Tibial nerve (tissue), 4 donors: ENCODE results near the gene ZFP42. TPM values are rescaled to one million over a fixed set of nuclear protein-coding genes. Genes with fewer than 3 reads are reported as not detected.

ENCODE experiments used
- DNase-seq, 2 donors: peaks; one replicate each; pipeline ENCODE4 v3.0.0-alpha.2; 2019; ENCODE audit warnings: low spot score in 2 of 2
- H3K27ac ChIP-seq, 4 donors: fragments of 200-600 bp; sonication (generic) in 3 of 4; one replicate each; pipeline ENCODE4 v1.5.1; 2017 to 2019; ENCODE audit warnings: mild to moderate bottlenecking in 1 of 4
- H3K27me3 ChIP-seq, 2 donors: fragments of 200-600 bp; sonication (generic) in 1 of 2; one replicate each; pipeline versions ENCODE4 v1.5.1 to v1.6.0; 2017 to 2019
- H3K36me3 ChIP-seq, 3 donors: fragments of 200-600 bp; sonication (generic); one replicate each; pipeline ENCODE4 v1.5.1; 2018 to 2019
- H3K4me1 ChIP-seq, 4 donors: fragments of 200-600 bp; sonication (generic) in 3 of 4; one replicate each; pipeline ENCODE4 v1.5.1; 2017 to 2019
- H3K4me3 ChIP-seq, 4 donors: fragments of 200-600 bp; sonication (generic) in 3 of 4; one replicate each; pipeline ENCODE4 v1.5.1; 2017 to 2019; ENCODE audit warnings: mild to moderate bottlenecking in 1 of 4, moderate library complexity in 1 of 4
- H3K9me3 ChIP-seq, 4 donors: fragments of 200-600 bp; sonication (generic) in 3 of 4; one replicate each; pipeline ENCODE4 v1.5.1; 2017 to 2019
- CTCF ChIP-seq, 5 experiments: fragments of 200-600 bp in 3 of 5; fragments of 450-650 bp in 2 of 5; sonication (generic) in 3 of 5; IDR thresholded peaks; one replicate each; pipeline ENCODE4 v1.5.1; 2016 to 2019; ENCODE audit warnings: antibody characterized with exemption in 5 of 5, mild to moderate bottlenecking in 3 of 5, moderate library complexity in 2 of 5
- EP300 ChIP-seq, 2 donors: sonication (generic); formaldehyde crosslinking; IDR thresholded peaks; one replicate each; pipeline ENCODE4 v1.6.1; 2017; ENCODE audit warnings: antibody characterized with exemption in 2 of 2, mild to moderate bottlenecking in 1 of 2
- POLR2A ChIP-seq, 2 donors: fragments of 450-650 bp; IDR thresholded peaks; one replicate each; pipeline ENCODE4 v1.6.1; 2017; ENCODE audit warnings: antibody characterized with exemption in 2 of 2, mild to moderate bottlenecking in 2 of 2, moderate library complexity in 2 of 2
- WGBS, 2 donors: methylation state at CpG; one replicate each; pipeline ENCODE4 v1.1.5; 2018; 5-methylcytosine and 5-hydroxymethylcytosine counted together
- total RNA-seq, 4 donors: library from RNA; depleted of rRNA; stranded (reverse); fragments of >200 nt; gene quantifications; one replicate each; pipeline ENCODE4 v1.1.0, GENCODE V29; 2016

ZFP42 gene
- total RNA-seq, 4 donors from 2014 or later: not detected

- WGBS, 2 donors: 31 to 43% methylated on average over 5 of the region's 5 CpGs
- no peak for DNase-seq
- Histone ChIP-seq H3K4me3 (no peak overlapping the region), H3K27ac (no peak overlapping the region), H3K4me1 (no peaks in the 10 kb centered on the region), H3K27me3 (no peaks in the 10 kb centered on the region), H3K36me3 (no peaks in the 10 kb centered on the region), H3K9me3 (no peaks in the 10 kb centered on the region)
- TF ChIP-seq EP300 (IDR thresholded peaks at IDR 0.05) (no peak), POLR2A (IDR thresholded peaks at IDR 0.05) (no peak), CTCF (IDR thresholded peaks at IDR 0.05) (no peak)
These were observed 26.1 kb downstream of the ZFP42 start for GRCh38 chr4:188021548-188022249.

- Histone ChIP-seq H3K4me3 (no peak overlapping the region), H3K4me1 (no peaks in the 10 kb centered on the region), H3K36me3 (no peaks in the 10 kb centered on the region), H3K27me3 (no peaks in the 10 kb centered on the region), H3K9me3 (no peaks in the 10 kb centered on the region), H3K27ac (no peak overlapping the region)
- DNase-seq: no peak
- WGBS, 2 donors: 72 to 88% methylated on average over 6 of the region's 6 CpGs
- TF ChIP-seq CTCF (IDR thresholded peaks at IDR 0.05) (no peak), POLR2A (IDR thresholded peaks at IDR 0.05) (no peak), EP300 (IDR thresholded peaks at IDR 0.05) (no peak)
These were observed 28.1 kb downstream of the ZFP42 start for GRCh38 chr4:188023682-188024081.

- 95% methylated on average over 2 of the region's 2 CpGs for WGBS, 2 donors
These were observed 29.9 kb downstream of the ZFP42 start for GRCh38 chr4:188025476-188025875.

GRCh38 chr4:188029114-188029513 lies 33.5 kb downstream of the ZFP42 start:
- no peak for DNase-seq
- WGBS, 2 donors: 89 to 93% methylated on average over 13 of the region's 13 CpGs
- Histone ChIP-seq H3K27me3 (no peaks in the 10 kb centered on the region), H3K27ac (no peak overlapping the region), H3K4me1 (no peaks in the 10 kb centered on the region), H3K4me3 (no peak overlapping the region), H3K36me3 (no peaks in the 10 kb centered on the region), H3K9me3 (no peaks in the 10 kb centered on the region)
- TF ChIP-seq CTCF (IDR thresholded peaks at IDR 0.05) (no peak), EP300 (IDR thresholded peaks at IDR 0.05) (no peak), POLR2A (IDR thresholded peaks at IDR 0.05) (no peak)

More at GRCh38 chr4:188025476-188025875, 29.9 kb downstream of the ZFP42 start:
- Histone ChIP-seq H3K36me3 (no peaks in the 10 kb centered on the region), H3K9me3 (no peaks in the 10 kb centered on the region), H3K4me3 (no peak overlapping the region), H3K4me1 (no peaks in the 10 kb centered on the region), H3K27ac (no peak overlapping the region), H3K27me3 (no peaks in the 10 kb centered on the region)
- DNase-seq: no peak
- TF ChIP-seq EP300 (IDR thresholded peaks at IDR 0.05): no peak
- no peak for TF ChIP-seq POLR2A (IDR thresholded peaks at IDR 0.05)
- no peak for TF ChIP-seq CTCF (IDR thresholded peaks at IDR 0.05)

- TF ChIP-seq POLR2A (IDR thresholded peaks at IDR 0.05): no peak
- TF ChIP-seq EP300 (IDR thresholded peaks at IDR 0.05): no peak
- TF ChIP-seq CTCF (IDR thresholded peaks at IDR 0.05): no peak
These were observed 34.8 kb downstream of the ZFP42 start for GRCh38 chr4:188030401-188030800.

More at GRCh38 chr4:188030401-188030800, 34.8 kb downstream of the ZFP42 start:
- no peaks in the 10 kb centered on the region for H3K9me3 ChIP-seq
- 46 to 59% methylated on average over 3 of the region's 3 CpGs for WGBS, 2 donors
- no peak for DNase-seq
- no peaks in the 10 kb centered on the region for H3K4me1 ChIP-seq
- H3K27ac ChIP-seq: no peak overlapping the region
- H3K27me3 ChIP-seq: no peaks in the 10 kb centered on the region
- no peak overlapping the region for H3K4me3 ChIP-seq
- no peaks in the 10 kb centered on the region for H3K36me3 ChIP-seq
